RKO (cell line): ENCODE results near the gene ZNF618.

ENCODE experiments used
- DNase-seq: peaks from one replicate; pipeline ENCODE4 v3.0.0-alpha.2; 2016; ENCODE audit warnings: low spot score

ZNF618 gene

DNA sequence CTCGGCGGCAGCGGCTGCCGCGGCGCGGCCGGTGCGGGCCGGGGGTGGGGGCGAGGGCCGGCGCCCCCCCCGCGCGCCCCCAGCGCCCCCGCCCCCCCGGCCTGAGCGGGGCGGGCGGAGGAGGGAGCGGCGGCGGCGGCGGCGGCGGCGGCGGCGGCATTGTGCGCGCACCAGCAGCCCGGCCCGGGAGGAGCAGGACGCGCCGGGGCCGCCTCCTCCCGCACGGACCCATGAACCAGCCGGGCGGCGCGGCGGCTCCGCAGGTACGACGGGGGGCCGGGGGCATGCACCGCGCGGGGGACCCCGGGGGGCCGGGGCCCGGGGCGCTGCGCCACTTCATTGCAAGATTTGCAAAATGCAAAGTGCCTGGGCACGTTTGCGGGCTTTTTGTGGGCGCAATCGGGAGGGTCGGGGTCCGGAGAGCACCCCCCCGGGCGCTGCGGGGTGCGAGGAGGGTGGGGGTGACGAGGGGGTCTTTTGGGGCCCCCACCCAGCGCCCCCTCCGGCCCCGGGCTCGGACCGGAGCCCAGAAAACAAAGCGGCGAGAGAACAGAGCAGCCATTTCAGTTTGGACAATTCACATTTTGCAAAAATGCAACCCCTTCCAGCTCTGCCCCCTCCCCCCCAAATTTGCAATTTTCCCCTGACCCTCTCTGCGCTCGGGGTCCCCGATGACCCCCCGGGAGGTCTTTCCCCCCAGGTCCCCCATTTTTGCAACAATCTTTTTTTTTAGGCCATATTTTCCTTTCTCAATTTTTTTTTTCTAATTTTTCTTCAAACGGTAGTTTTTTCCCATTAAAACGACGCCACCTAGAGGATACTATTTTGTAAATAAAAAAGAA, at the start of gene ZNF618:
Gene ZNF618 (plus strand): TSS at position 159 of the 842 bp plus-strand sequence. CDS start 72 bp downstream, at position 231.
- peak; percentile 55 for DNase-seq

GRCh38 chr9:113828221-113828620, 47.9 kb upstream of the ZNF618 start:
- DNase-seq: no peak

- no peak for DNase-seq
These were observed 38.8 kb upstream of the ZNF618 start for GRCh38 chr9:113837334-113837733.

DNA sequence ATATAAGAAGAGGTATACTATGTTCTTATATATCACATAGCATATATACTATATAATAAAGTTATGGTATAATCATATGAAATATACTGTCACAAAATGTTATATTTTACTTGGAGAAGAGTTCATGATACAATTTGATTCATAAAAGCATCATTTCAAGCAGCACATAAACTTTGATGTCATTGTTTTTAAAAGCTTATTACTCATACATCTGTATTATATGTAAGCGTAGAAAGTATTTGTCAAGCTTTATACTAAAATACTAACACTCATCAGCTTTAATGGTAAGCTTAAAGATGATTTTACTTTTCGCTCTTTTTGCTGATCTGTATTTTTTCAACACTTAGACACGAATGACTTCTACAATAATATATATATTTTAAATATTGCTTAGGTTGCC, 34.0 kb upstream of the ZNF618 start:
- DNase-seq: no peak

GRCh38 chr9:113844466-113844865, 31.6 kb upstream of the ZNF618 start:
- DNase-seq: no peak

DNA sequence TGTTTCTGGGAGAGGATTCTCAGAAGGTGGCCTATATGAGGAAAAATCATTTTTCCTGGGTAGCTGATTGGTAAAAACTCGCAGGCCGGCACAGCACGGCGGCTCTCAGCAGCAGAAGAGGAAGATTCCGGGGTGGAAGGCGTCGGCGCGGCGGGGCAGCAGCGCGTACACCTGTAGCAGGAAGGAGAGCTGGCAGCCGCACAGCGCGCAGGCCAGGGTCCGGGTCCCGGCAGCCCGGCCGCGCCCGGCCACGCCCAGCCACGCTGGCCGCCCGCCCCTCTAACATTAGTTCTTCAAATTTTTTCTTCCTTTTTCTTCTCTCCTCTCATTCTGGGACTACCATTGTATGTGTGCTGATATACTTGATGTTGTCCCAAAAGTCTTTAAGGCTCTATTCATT, 24.8 kb upstream of the ZNF618 start:
- no peak for DNase-seq

DNA sequence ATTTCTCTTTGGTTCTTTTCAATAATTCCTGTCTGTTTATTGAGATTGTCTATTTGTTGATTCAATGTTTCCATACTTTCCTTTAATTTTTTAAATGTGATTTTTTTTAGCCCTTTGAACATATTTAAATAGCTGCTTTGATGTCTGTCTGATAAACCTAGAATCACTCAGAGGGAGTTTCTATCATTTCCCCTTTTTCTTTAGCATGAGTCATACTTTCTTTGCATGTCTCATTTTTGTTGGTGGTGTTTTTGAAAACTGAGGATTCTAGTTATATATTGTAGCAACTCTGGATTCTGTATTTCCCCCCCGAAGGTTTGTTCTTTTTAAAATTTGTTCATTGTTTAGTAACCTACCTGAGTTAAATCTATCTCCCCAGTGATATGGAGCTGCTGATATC, 24.2 kb upstream of the ZNF618 start:
- DNase-seq: peak; percentile 20

DNA sequence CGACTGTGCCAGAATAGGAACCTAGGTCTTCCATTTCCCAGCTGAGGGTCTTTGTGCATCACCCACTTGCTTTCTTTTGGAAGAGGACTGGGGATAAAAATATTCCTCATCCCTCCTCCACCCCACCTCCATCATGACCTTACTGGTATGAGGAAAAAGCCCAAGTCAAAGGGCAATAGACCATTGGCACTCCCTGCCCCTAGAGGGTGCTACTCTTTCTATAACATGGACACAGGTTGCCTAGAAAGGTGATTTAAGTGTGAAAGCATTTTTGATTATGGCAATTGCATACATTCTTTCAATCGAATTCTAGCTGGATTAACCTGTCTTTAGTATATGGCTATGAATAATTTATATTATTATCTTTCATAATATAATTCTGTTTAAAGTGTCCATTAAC, 22.8 kb upstream of the ZNF618 start:
- peak; percentile 55 for DNase-seq

- no peak for DNase-seq
These were observed 21.8 kb upstream of the ZNF618 start for GRCh38 chr9:113854310-113854709.

DNA sequence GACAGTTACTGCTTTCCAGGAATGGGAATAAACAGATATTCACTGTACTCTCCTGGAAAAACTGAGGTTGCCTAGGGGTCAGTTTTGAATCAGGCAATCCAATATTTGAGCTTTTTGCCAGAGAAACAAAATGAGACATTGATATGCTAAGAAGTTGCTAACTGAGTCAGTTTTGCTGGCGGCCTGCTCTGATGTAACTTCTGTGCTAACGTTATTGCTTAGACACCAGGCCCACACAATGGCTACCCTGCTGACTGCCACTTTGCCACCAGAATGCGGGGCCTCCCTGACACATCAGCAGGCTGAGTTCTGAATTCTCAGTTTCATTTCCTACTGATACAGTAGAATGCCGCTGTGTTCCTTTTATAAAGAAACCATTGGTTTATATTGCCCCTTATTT, 18.2 kb upstream of the ZNF618 start:
- no peak for DNase-seq

DNA sequence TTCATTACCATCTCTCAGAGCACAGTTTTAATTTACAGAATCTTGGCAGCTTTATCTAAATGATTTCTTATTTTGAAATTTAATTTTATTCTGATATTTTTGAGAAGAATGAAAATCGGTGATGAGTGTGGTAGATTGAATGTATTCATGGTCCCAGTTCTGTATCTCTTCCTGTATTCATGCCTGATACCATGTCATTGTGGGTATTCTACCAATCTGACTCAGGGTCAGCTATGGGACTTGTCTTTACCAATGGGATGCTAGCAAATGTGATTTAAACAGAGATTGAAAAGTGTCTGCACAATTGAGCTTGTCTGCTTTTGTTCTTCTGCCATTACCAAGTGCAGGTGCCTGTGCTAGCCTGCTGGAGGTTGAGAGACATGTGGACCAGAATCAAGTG, 17.8 kb upstream of the ZNF618 start:
- no peak for DNase-seq

DNA sequence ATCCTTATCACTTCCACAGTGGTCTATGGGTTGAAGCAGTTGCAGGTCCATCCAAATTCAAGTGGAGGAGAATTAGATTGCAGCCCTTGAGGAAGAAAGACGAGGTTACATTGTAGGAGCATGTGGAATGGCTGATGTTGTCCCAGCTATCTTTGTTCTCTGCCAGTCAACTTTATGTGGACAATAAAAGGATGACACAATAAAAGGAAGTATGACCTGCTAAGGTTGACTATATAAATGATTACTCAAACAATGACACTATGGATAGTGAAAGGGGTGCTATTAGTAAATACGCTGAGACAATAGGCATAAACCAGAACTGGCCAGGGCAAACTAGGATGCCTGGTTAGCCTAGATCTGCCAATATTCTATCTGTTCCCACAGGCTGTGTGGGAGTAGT, 12.8 kb upstream of the ZNF618 start:
- no peak for DNase-seq

DNA sequence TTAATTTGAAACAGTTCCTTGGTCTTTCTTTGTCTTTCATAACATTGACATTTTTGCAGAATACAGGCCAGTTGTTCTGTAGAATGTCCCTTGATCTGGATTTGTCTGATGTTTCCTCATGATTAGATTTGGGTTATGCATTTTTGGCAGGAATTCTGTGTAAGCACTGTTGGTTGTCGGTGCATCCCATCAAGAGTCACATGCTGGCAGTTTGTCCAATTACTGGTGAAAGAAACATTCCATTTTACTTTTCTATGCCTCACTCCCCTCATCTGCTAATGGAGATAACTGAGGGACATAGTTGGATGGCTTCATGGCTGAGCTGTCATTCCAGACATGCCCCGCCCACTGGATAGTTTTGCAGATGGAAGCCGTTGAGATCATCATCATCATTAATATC, 7.6 kb upstream of the ZNF618 start:
- DNase-seq: no peak

DNA sequence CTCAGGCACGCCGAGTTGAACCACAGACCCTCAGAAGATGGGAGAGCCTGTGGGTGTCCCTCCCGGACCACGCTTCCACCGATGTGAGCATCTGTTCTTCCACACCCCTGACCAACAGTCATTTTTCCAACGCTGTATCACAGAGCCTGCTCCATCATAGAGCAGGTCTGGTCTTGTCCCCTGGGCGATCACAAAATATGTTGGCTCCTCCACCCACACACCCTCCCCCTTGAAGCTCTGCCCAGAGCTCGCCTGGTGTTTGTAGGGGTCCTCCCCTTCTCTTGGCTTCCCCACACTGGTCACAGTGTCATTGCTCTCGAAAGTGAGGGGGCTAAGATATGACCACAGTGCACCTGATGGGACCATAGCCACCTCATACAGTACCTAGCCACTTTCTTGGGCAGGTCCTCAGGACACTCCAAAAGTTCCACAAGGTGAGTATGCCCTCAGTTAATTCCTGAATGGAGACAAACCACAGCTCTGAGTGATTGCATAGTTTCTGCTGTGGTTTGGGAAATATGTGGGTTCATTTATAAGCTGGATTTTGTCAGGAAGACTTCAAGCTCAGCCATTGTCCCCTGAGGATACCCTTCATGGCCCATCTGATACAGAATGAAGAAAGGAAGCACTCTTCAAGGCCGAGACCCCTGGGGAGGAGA, 3.5 kb upstream of the ZNF618 start:
- no peak for DNase-seq

DNA sequence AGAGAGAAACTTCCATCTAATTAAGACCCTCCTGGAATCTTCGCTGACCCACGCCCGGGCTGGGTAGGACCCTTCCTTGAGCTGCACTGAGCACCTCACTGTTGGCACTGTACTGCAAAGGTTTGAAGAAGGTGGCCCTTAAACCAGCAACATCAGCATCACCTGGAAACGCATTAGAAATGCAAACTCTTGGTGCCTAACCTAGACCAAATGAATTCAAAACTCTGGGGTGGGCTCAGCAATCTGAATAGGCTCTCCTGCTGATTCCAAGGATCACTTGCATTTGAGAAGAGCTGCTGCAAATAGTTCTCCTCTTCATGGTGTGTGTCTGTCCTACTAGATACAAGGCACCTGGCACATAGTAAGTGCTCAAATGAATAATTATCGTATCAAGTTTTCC, 2.7 kb upstream of the ZNF618 start:
- no peak for DNase-seq

- no peak for DNase-seq
These were observed 2.2 kb upstream of the ZNF618 start for GRCh38 chr9:113873926-113874325.

DNA sequence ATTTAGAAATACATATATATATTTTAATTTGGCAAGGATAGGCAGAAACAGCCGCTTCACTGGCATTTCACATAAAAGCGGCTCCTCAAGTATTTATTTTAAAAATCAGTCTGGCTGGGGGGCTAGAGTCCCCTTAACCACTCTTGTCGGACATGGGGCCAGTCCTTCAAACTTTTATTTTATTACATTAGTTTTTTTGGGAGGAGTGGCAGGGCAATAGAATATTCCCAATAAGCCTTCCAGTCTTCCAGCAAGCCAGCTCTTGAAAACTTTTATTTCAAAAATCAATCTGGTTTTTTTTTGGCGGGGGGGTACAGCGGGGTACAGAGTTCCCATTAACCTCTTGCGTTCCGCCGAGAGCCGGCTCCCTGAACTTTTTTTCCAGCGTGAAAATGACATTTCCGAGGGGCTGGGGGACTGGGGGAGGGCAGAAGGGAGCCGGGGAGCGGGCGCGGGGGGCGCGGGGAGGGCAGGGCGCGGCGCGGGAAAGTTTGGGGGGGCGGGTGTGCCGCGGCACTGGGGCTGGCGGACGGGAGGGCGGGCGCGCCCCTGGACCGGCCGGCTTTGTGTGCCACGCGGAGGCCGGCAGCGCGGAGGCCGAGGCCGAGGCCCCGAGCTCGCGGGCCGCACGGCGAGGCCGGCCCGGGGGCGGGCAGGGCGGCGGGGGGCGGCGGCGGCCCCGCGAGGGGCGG, 504 bp upstream of the ZNF618 start:
- peak; percentile 42 for DNase-seq

GRCh38 chr9:113876993-113877368, 872 bp downstream of the ZNF618 start:
- no peak for DNase-seq

DNA sequence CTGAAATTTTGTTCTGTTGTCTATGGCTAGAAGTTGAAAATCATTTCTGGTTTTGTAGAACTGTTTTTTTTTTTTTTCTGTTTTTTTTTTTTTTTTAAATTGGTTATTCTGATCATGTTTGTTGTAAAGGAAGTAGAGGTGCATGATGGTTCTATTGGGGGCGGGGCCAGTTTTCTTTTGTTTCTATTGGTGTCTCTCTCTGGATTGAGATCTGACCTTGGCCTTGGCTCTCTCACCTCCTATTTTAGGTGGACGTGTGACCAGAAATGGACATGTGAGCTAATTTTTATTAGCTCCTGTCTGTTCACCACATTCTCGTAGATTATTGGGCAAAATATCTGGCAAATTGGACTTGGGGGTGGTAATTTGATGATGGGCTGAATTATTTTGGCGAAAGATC, 3.2 kb downstream of the ZNF618 start:
- peak; percentile 21 for DNase-seq

- no peak for DNase-seq
These were observed 3.8 kb downstream of the ZNF618 start for GRCh38 chr9:113879911-113880310.

GRCh38 chr9:113882181-113882580, 6.1 kb downstream of the ZNF618 start:
- DNase-seq: no peak

GRCh38 chr9:113882636-113883164, 6.6 kb downstream of the ZNF618 start:
- DNase-seq: no peak
